Ascending aorta (tissue), 2 donors: ENCODE data around the gene S100A11. TPM values are rescaled to one million over a fixed set of nuclear protein-coding genes. Genes with fewer than 3 reads are reported as not detected.

Source experiments
- DNase-seq, 2 donors: peaks; one replicate each; pipeline ENCODE4 v3.0.0-alpha.2; 2019; ENCODE audit warnings: low spot score in 2 of 2
- H3K27ac ChIP-seq, 2 donors: fragments of 200-600 bp; sonication (generic); one replicate each; pipeline ENCODE4 v1.5.1; 2016 to 2017; ENCODE audit warnings: mild to moderate bottlenecking in 1 of 2
- H3K27me3 ChIP-seq: fragments of 200-600 bp; sonication (generic); one replicate; pipeline ENCODE4 v1.5.1; 2017
- H3K36me3 ChIP-seq, 2 donors: fragments of 200-600 bp; sonication (generic); one replicate each; pipeline ENCODE4 v1.5.1; 2016
- H3K4me1 ChIP-seq, 2 donors: fragments of 200-600 bp; sonication (generic); one replicate each; pipeline ENCODE4 v1.5.1; 2016 to 2017; ENCODE audit warnings: mild to moderate bottlenecking in 1 of 2
- H3K4me3 ChIP-seq, 2 donors: fragments of 200-600 bp; sonication (generic); one replicate each; pipeline ENCODE4 v1.5.1; 2016 to 2017; ENCODE audit warnings: mild to moderate bottlenecking in 1 of 2
- H3K9me3 ChIP-seq, 2 donors: fragments of 200-600 bp; sonication (generic); one replicate each; pipeline ENCODE4 v1.5.1; 2016
- intact Hi-C: fragments of 100-400 bp; cut with DNase I; formaldehyde crosslinking; loops from one replicate; pipeline ENCODE4 v1.15.1; 2023
- total RNA-seq: library from RNA; depleted of rRNA; stranded (reverse); fragments of >200 nt; gene quantifications from one replicate; pipeline ENCODE4 v1.1.0, GENCODE V29; 2016
- TF ChIP-seq, protein P1 (sequence below), 3 experiments: fragments of 200-600 bp in 2 of 3; fragments of 450-650 bp in 1 of 3; sonication (generic) in 2 of 3; IDR thresholded peaks; one replicate each; pipeline ENCODE4 v1.5.1; 2016 to 2019; ENCODE audit warnings: antibody characterized with exemption in 3 of 3, mild to moderate bottlenecking in 1 of 3, moderate library complexity in 1 of 3

The S100A11 gene
- total RNA-seq, 1 donor from 2014 or later: 442 TPM

DNA sequence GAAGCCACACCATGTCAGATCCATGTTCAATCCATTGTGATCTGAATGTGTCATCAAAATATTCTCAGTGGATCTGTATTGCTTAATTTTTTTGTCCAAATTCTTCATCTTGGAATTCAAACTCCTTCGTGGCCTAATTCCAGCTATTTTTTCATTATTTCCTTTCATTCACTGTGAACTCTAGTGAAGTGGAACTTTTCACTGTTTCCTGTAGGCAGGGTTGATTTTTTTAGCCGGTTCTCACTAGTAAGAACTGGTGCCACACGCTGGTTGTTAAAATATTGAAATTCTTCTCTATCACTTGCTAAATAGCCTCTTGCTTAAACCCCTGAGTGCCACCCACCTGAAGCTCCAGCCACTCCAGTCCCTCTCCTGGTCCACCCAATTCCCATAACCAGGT, 7.6 kb upstream of the S100A11 start:
- H3K4me3 ChIP-seq: no peak overlapping the region
- H3K4me1 ChIP-seq: peaks cover 3 to 18% of the 10 kb centered on the region in 2 donors
- H3K27me3 ChIP-seq: no peaks in the 10 kb centered on the region
- no peaks in the 10 kb centered on the region for H3K36me3 ChIP-seq
- no peak for DNase-seq
- intact Hi-C loops: loop anchor here (10.0 kb wide), 1 partner anchor 430 kb away; the partner anchor contains the start of gene SNX27
- TF ChIP-seq, protein P1, sequence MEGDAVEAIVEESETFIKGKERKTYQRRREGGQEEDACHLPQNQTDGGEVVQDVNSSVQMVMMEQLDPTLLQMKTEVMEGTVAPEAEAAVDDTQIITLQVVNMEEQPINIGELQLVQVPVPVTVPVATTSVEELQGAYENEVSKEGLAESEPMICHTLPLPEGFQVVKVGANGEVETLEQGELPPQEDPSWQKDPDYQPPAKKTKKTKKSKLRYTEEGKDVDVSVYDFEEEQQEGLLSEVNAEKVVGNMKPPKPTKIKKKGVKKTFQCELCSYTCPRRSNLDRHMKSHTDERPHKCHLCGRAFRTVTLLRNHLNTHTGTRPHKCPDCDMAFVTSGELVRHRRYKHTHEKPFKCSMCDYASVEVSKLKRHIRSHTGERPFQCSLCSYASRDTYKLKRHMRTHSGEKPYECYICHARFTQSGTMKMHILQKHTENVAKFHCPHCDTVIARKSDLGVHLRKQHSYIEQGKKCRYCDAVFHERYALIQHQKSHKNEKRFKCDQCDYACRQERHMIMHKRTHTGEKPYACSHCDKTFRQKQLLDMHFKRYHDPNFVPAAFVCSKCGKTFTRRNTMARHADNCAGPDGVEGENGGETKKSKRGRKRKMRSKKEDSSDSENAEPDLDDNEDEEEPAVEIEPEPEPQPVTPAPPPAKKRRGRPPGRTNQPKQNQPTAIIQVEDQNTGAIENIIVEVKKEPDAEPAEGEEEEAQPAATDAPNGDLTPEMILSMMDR (IDR thresholded peaks at IDR 0.05): no peak
- no peak overlapping the region for H3K27ac ChIP-seq
- H3K9me3 ChIP-seq: no peaks in the 10 kb centered on the region

DNA sequence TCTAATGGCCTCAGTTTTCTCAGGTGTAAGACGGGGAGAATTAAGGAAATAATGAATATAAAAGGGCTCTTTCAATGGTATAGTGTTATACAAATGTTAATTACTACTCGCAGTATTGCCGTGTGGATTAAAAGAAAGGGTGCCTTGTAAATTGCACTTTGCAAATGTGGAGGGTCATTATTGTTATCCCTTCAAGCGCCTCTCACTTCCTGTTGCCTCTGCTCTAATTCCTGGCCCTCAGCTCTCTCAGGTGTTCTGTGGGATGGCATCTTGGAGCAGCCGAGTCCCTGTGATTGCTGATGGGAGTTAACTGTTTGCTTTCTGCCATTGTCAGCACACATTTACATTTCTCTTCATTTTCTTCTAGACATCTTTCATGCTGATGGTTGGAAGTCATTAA, 7.1 kb upstream of the S100A11 start:
- Histone ChIP-seq H3K27me3 (no peaks in the 10 kb centered on the region), H3K4me1 (peaks cover 3 to 18% of the 10 kb centered on the region in 2 donors), H3K27ac (no peak overlapping the region), H3K36me3 (no peaks in the 10 kb centered on the region), H3K4me3 (no peak overlapping the region), H3K9me3 (no peaks in the 10 kb centered on the region)
- DNase-seq: no peak
- intact Hi-C loops: loop anchor here (10.0 kb wide), 1 partner anchor 429 kb away; the partner anchor contains the start of gene SNX27
- TF ChIP-seq, protein P1 (IDR thresholded peaks at IDR 0.05): no peak

DNA sequence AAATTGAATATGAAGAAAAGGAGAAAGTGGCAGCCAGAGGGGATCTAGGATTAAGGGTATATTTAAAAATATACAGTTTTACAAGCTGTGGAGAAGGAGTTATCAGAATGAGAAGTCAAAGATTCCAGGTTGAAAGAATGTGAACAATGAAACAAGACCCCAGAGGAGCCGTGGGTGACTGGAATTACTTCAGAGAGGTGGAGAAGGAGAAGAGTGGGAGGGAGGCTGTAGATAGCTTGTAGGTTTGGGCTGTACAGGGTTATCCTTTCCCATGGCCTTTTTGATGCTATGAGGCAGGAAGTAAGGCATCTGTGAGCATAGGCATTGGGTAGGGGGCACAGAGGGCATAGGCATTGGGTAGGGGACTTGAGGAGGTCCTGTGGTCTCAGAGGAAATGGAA, 5.2 kb upstream of the S100A11 start:
- no peak for DNase-seq
- intact Hi-C loops: loop anchor here (10.0 kb wide), 1 partner anchor 427 kb away; the partner anchor contains the start of gene SNX27
- Histone ChIP-seq H3K4me3 (no peak overlapping the region), H3K9me3 (no peaks in the 10 kb centered on the region), H3K27ac (no peak overlapping the region), H3K27me3 (no peaks in the 10 kb centered on the region), H3K36me3 (no peaks in the 10 kb centered on the region), H3K4me1 (peaks cover 0 to 10% of the 10 kb centered on the region in 2 donors)
- TF ChIP-seq, protein P1 (IDR thresholded peaks at IDR 0.05): no peak

- TF ChIP-seq, protein P1 (IDR thresholded peaks at IDR 0.05): no peak
- DNase-seq: no peak
- intact Hi-C loops: loop anchor here (10.0 kb wide), 1 partner anchor 425 kb away; the partner anchor contains the start of gene SNX27
- no peaks in the 10 kb centered on the region for H3K9me3 ChIP-seq
- H3K4me3 ChIP-seq: no peak overlapping the region
- H3K27ac ChIP-seq: no peak overlapping the region
- H3K27me3 ChIP-seq: no peaks in the 10 kb centered on the region
- no peaks in the 10 kb centered on the region for H3K36me3 ChIP-seq
- H3K4me1 ChIP-seq: peaks cover 0 to 5% of the 10 kb centered on the region in 2 donors
Observed at GRCh38 chr1:152039886-152040285, 3.1 kb upstream of the S100A11 start.

GRCh38 chr1:152039461-152039860, 2.7 kb upstream of the S100A11 start:
- Histone ChIP-seq H3K27me3 (no peaks in the 10 kb centered on the region), H3K9me3 (no peaks in the 10 kb centered on the region), H3K4me1 (peaks cover 0 to 8% of the 10 kb centered on the region in 2 donors), H3K4me3 (no peak overlapping the region), H3K36me3 (no peaks in the 10 kb centered on the region), H3K27ac (no peak overlapping the region)
- no peak for DNase-seq
- intact Hi-C loops: no loop called here
- TF ChIP-seq, protein P1 (IDR thresholded peaks at IDR 0.05): no peak

- no peak overlapping the region for H3K27ac ChIP-seq
- no peak overlapping the region for H3K4me3 ChIP-seq
- H3K27me3 ChIP-seq: no peaks in the 10 kb centered on the region
- H3K9me3 ChIP-seq: no peaks in the 10 kb centered on the region
- no peak for DNase-seq
- H3K4me1 ChIP-seq: peaks cover 3 to 14% of the 10 kb centered on the region in 2 donors
- TF ChIP-seq, protein P1 (IDR thresholded peaks at IDR 0.05): no peak
- H3K36me3 ChIP-seq: peaks cover 0 to 2% of the 10 kb centered on the region in 2 donors
- intact Hi-C loops: no loop called here
Observed at GRCh38 chr1:152038871-152039270, 2.1 kb upstream of the S100A11 start.
